GM19240 (cell line): ENCODE measurements around the gene NEMP1.
"Not testable (repeated sequence)": the region's sequence is repeated elsewhere in the genome, so short reads cannot be mapped to it uniquely, and the experiment has no call there.

Experiments
- DNase-seq: peaks from one replicate; pipeline ENCODE4 v3.0.0; 2011; ENCODE audit warnings: low spot score; ENCODE audit not compliant: insufficient read length

NEMP1 gene

GRCh38 chr12:57057067-57057751, 21.4 kb downstream of the NEMP1 start:
- no peak for DNase-seq

GRCh38 chr12:57055824-57056223, 22.8 kb downstream of the NEMP1 start:
- no peak for DNase-seq

- DNase-seq: not testable (repeated sequence)
Observed at GRCh38 chr12:57053901-57054300, 24.7 kb downstream of the NEMP1 start.

GRCh38 chr12:57053146-57053545, 25.4 kb downstream of the NEMP1 start:
- DNase-seq: not testable (repeated sequence)

GRCh38 chr12:57051011-57051410, 27.6 kb downstream of the NEMP1 start:
- DNase-seq: no peak

- DNase-seq: no peak
Observed at GRCh38 chr12:57049890-57050289, 28.7 kb downstream of the NEMP1 start, which contains the start of gene MYO1A. MYO1A (minus strand) TSS chr12:57050129; CDS start chr12:57048323, 1,806 bp downstream.

GRCh38 chr12:57049119-57049446, 29.5 kb downstream of the NEMP1 start:
- no peak for DNase-seq

- no peak for DNase-seq
Observed at GRCh38 chr12:57048423-57049118, 30.0 kb downstream of the NEMP1 start.

- no peak for DNase-seq
Observed at GRCh38 chr12:57047981-57048380, 30.6 kb downstream of the NEMP1 start.

- no peak for DNase-seq
Observed at GRCh38 chr12:57046947-57047890, 31.4 kb downstream of the NEMP1 start.

GRCh38 chr12:57046086-57046791, 32.4 kb downstream of the NEMP1 start:
- DNase-seq: no peak

GRCh38 chr12:57044889-57045288, 33.7 kb downstream of the NEMP1 start:
- no peak for DNase-seq

GRCh38 chr12:57044468-57044867, 34.1 kb downstream of the NEMP1 start:
- DNase-seq: no peak

GRCh38 chr12:57042695-57043094, 35.9 kb downstream of the NEMP1 start:
- DNase-seq: no peak

- no peak for DNase-seq
Observed at GRCh38 chr12:57040750-57041149, 37.8 kb downstream of the NEMP1 start.

GRCh38 chr12:57040211-57040610, 38.4 kb downstream of the NEMP1 start:
- no peak for DNase-seq

- DNase-seq: no peak
Observed at GRCh38 chr12:57039016-57039798, 39.4 kb downstream of the NEMP1 start.

- no peak for DNase-seq
Observed at GRCh38 chr12:57037264-57037663, 41.3 kb downstream of the NEMP1 start.

- DNase-seq: no peak
Observed at GRCh38 chr12:57033431-57033830, 45.2 kb downstream of the NEMP1 start.

GRCh38 chr12:57031789-57032188, 46.8 kb downstream of the NEMP1 start:
- no peak for DNase-seq
